Neural cell (in vitro differentiated cells): ENCODE data around the gene MIEN1. TPM values are rescaled to one million over a fixed set of nuclear protein-coding genes. Genes with fewer than 3 reads are reported as not detected.

Experiments used
- H2AFZ ChIP-seq: fragments of 200-600, 300-800 bp; sonication (generic), shearing (Covaris generic); 2 replicates; pipeline ENCODE4 v1.6.0; 2014; ENCODE audit warnings: low read depth, mild to moderate bottlenecking, antibody characterized with exemption, low read length, moderate library complexity
- H3F3A ChIP-seq: fragments of 200-600 bp; shearing (Covaris generic); 2 replicates; pipeline ENCODE4 v1.6.1; 2016; ENCODE audit warnings: mild to moderate bottlenecking, moderate library complexity, mixed read lengths, antibody characterized with exemption, low read length; ENCODE audit not compliant: insufficient read depth, poor library complexity, severe bottlenecking
- H3K27ac ChIP-seq: fragments of 200-600, 300-800 bp; sonication (generic), shearing (Covaris generic); 2 replicates; pipeline ENCODE4 v1.5.1; 2014; ENCODE audit warnings: mild to moderate bottlenecking, low read length, moderate library complexity
- H3K27me3 ChIP-seq: fragments of 300-800, 200-600 bp; sonication (generic), shearing (Covaris generic); 2 replicates; pipeline ENCODE4 v1.6.0; 2014; ENCODE audit warnings: mild to moderate bottlenecking, low read depth, low read length, moderate library complexity; ENCODE audit not compliant: insufficient read depth
- H3K36me3 ChIP-seq: fragments of 300-800, 200-600 bp; sonication (generic), shearing (Covaris generic); 2 replicates; pipeline ENCODE4 v1.5.1; 2014; ENCODE audit warnings: mild to moderate bottlenecking, antibody characterized with exemption, low read length, moderate library complexity; ENCODE audit not compliant: insufficient read depth
- H3K4me2 ChIP-seq: fragments of 300-800, 200-600 bp; sonication (generic), shearing (Covaris generic); 2 replicates; pipeline ENCODE4 v1.6.0; 2014; ENCODE audit warnings: mild to moderate bottlenecking, low read length
- H3K4me3 ChIP-seq: fragments of 300-800, 200-600 bp; sonication (generic), shearing (Covaris generic); 2 replicates; pipeline ENCODE4 v1.5.1; 2014; ENCODE audit warnings: mild to moderate bottlenecking, low read length, moderate library complexity
- H3K79me2 ChIP-seq: fragments of 200-600 bp; shearing (Covaris generic); replicated peaks from 2 replicates; pipeline ENCODE4 v1.6.0; 2014; ENCODE audit warnings: mild to moderate bottlenecking, low read length, moderate library complexity; ENCODE audit not compliant: insufficient read depth
- H3K9ac ChIP-seq: fragments of 300-800, 200-600 bp; sonication (generic), shearing (Covaris generic); 2 replicates; pipeline ENCODE4 v1.6.1; 2016; ENCODE audit warnings: mild to moderate bottlenecking, low read length, mixed read lengths
- H3K9me2 ChIP-seq: fragments of 200-600 bp; shearing (Covaris generic); 2 replicates; pipeline ENCODE4 v1.6.1; 2016; ENCODE audit warnings: mild to moderate bottlenecking, low read length, mixed read lengths; ENCODE audit not compliant: insufficient read depth
- H3K9me3 ChIP-seq: fragments of 200-600, 300-800 bp; sonication (generic), shearing (Covaris generic); 2 replicates; pipeline ENCODE4 v1.6.1; 2016; ENCODE audit warnings: mild to moderate bottlenecking, mixed run types, low read length, moderate library complexity, mixed read lengths
- H4K20me1 ChIP-seq: fragments of 200-600 bp; shearing (Covaris generic); 2 replicates; pipeline ENCODE4 v1.6.1; 2016; ENCODE audit warnings: mild to moderate bottlenecking, mixed run types; ENCODE audit not compliant: insufficient read depth
- EZH2 ChIP-seq: fragments of 200-600, 300-800 bp; shearing (Covaris generic), sonication (generic); IDR thresholded peaks from 2 replicates; pipeline ENCODE4 v1.6.1; 2014; ENCODE audit warnings: antibody characterized with exemption, low read length, borderline replicate concordance, mild to moderate bottlenecking; ENCODE audit not compliant: insufficient read depth, poor library complexity, severe bottlenecking
- MXI1 ChIP-seq: fragments of 450-650 bp; conservative IDR thresholded peaks from 2 replicates; pipeline ENCODE4 v1.6.1; 2014; ENCODE audit warnings: antibody characterized with exemption, mild to moderate bottlenecking; ENCODE audit not compliant: poor library complexity, severe bottlenecking
- TAF1 ChIP-seq: IDR thresholded peaks from 2 replicates; pipeline ENCODE4 v1.6.1; 2012; ENCODE audit warnings: low read depth
- polyA plus RNA-seq: library from polyadenylated mRNA; depleted of rRNA; stranded (reverse); fragments of >200 nt; gene quantifications from 2 replicates; pipeline ENCODE4 v1.2.3, GENCODE V29; 2014
- small RNA-seq, 3 experiments: library from RNA; depleted of rRNA; stranded (forward); fragments of <200 nt; gene quantifications; one replicate each; pipeline ENCODE3, GENCODE V24; 2012

MIEN1 gene
- polyA plus RNA-seq, 1 donor from 2014 or later = 106 TPM

GRCh38 chr17:39679521-39680192 lies 50.7 kb downstream of the MIEN1 start:
- Histone ChIP-seq H4K20me1 (no peaks in the 10 kb centered on the region), H2AFZ (no peak overlapping the region), H3K4me3 (no peak overlapping the region), H3K4me2 (no peak overlapping the region), H3F3A (no peaks in the 10 kb centered on the region), H3K79me2 (no peaks in the 10 kb centered on the region), H3K9ac (no peak overlapping the region), H3K27me3 (no peaks in the 10 kb centered on the region), H3K36me3 (no peaks in the 10 kb centered on the region), H3K27ac (no peak overlapping the region), H3K9me2 (no peaks in the 10 kb centered on the region), H3K9me3 (no peaks in the 10 kb centered on the region)
- TF ChIP-seq MXI1 (no peak), TAF1 (no peak), EZH2 (no peak)

Small RNAs within 50 kb of the gene (small RNA-seq; reads per million reads assigned to genes)
- gene MIR4728 = 0 to 0.97 (median 0) reads per million in 3 experiments

Other genes with a start within 250 kb of the MIEN1 start
- gene NEUROD2, start 122.6 kb downstream of the MIEN1 start, polyA plus RNA-seq = not detected in 2 replicates
- gene PPP1R1B, start 103.6 kb downstream of the MIEN1 start, polyA plus RNA-seq = 1.8 and 3.5 TPM in 2 replicates
- 105 and 121 TPM in 2 replicates for gene STARD3, start 93.4 kb downstream of the MIEN1 start, polyA plus RNA-seq
- 3.3 and 3.7 TPM in 2 replicates for gene TCAP, start 65.2 kb downstream of the MIEN1 start, polyA plus RNA-seq
- gene PNMT, start 62.1 kb downstream of the MIEN1 start, polyA plus RNA-seq = 1.5 TPM in 1 of 2 replicates, not detected in the other
- gene PGAP3, start 42.5 kb downstream of the MIEN1 start, polyA plus RNA-seq = 27.2 and 30.7 TPM in 2 replicates
- 8.7 and 16.0 TPM in 2 replicates for gene ERBB2, start 30.5 kb downstream of the MIEN1 start, polyA plus RNA-seq
- gene GRB7, start 7.4 kb upstream of the MIEN1 start, polyA plus RNA-seq = not detected in 2 replicates
- not detected in 2 replicates for gene IKZF3, start 133.8 kb upstream of the MIEN1 start, polyA plus RNA-seq
- not detected in 2 replicates for gene ZPBP2, start 137.7 kb upstream of the MIEN1 start, polyA plus RNA-seq
- 22.7 and 40.2 TPM in 2 replicates for gene GSDMB, start 188.1 kb upstream of the MIEN1 start, polyA plus RNA-seq
- 90.1 and 97.1 TPM in 2 replicates for gene ORMDL3, start 197.1 kb upstream of the MIEN1 start, polyA plus RNA-seq
- gene LRRC3C, start 197.2 kb upstream of the MIEN1 start, polyA plus RNA-seq = not detected in 2 replicates
- gene GSDMA, start 232.5 kb upstream of the MIEN1 start, polyA plus RNA-seq = not detected in 2 replicates